Measurements from ENCODE around the gene DCP2.

The DCP2 gene

GRCh38 chr5:113047733-113048652 is 71.4 kb downstream of the DCP2 start:
- no peak for DNase-seq

DNA sequence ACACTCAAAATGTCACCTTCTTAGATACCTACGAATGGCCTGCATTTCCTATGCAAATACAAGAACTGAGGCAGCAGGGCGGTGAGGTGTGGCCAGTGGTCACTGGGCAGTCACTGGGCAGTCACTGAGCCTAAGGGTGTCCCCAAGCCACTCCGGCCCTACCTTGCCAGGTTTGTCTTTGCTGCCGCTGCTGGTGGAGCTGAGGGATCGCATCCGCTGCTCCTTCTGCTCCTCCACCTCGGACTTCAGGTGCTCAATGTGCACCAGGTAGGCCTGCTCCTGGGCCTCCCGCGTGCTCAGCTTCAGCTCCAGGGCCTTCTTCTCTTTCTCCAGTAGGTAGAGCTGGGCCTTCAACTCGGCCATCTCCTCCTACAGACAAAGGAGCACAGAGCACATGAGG is 72.3 kb downstream of the DCP2 start:
- no peak for DNase-seq

DNA sequence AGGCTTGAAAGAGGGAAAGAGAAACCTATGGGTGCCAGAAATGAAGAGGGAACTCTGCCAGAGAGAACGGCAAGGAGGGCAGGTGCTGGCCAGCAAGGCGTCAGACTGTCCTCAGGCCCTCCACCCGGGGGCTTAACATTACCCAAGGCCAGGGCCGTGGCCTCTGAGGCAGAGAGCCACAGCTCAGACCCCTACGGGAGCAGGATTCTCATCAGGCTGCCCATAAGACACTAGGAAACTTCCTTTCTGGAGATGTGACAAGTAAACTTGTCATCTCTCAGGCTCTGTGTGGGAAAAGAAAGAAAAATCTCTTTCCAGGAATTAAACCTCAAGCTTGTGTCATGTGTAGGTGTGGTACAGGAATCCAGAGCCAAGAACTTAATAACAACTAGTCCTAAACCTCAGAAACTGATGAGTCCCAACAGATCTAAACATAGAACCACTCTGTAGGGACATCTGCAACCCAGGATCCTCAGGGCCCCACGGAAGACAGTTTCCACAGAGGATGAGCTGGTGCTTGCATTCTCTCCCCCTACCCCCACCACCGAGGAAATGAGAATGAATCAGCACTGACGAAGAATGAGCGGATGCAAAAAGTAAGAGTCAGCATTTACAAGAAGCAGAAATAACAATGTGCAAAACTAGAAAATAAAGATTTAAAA is 74.3 kb downstream of the DCP2 start:
- DNase-seq: no peak

DNA sequence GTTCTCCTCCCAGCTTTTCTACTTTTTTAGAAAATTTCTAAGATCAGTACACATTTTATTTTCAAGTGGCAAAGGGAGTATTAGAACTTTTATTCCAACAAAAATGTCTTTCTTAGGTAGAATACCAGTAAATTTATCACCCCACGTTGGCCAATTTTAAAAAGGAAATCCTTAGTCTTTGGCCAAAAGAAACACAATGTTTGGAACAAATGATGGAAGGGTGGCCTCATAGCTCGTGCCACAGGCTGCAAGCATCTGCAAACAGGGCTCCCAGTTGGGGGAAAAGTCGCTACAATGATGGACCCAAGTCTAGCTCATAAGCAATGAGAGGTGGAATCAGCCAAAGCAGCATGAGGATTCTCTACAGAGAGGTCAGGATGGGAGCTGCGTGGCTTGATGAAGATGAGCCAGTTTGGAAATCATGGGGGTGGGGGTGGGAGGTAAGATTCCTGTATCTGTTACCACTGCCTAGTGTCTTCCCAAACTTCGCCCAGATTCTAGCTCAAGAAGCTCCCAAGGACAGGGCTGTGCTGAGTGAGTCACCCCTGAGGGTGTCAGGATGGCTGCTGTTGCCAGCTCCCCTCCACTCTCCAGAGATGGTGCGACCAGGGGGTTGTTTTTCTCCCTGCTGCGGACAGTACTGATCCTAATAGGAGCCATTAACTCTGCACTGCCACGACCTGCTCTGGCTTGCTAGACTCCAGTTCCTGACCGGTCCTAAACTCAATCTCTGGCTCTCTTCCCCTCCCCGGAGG is 75.6 kb downstream of the DCP2 start:
- no peak for DNase-seq

DNA sequence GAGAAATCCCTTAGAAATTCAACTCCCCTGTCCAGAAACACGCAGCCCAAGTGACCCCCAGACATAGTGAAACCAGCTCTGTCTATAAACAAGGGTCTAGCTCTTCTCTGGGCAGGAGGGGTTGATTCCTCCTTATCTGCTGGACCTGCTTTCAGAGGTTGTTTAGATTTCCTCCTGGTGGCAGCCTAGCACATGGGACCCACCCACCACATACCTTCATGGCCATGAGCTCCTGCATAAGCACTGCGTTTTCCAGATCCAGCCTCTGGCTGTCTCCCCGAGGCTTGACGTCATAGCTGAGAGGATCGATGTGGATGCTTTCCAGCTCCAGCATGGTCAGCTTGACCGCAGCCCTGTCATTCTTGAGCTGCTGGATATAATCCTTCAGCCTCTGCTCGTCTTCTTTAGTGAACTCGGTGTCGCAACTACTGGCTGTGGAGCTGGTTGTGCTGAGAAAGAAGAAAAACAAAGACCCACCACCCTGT is 77.0 kb downstream of the DCP2 start:
- no peak for DNase-seq

DNA sequence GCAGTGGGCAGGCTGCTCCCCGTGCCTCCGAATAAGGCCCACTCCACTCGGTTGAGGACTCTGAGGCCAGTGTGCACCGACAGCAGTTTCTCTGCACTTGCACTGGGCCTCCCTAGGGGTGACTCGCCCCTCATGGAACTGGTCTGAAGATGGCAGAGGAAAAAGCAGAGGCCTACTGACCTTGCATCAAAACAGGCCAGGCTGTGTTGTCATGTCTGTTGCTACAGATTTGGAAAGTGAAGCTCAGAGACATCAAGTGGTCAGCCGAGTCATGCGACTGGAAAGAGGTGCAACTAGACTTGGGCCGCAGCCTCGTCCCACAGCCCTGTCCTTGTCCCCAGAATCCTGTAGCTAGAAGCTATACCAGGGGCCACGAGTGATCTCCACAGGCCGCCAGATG is 78.3 kb downstream of the DCP2 start:
- DNase-seq: no peak

- DNase-seq: no peak
Observed at GRCh38 chr5:113056988-113057387, 80.4 kb downstream of the DCP2 start.

DNA sequence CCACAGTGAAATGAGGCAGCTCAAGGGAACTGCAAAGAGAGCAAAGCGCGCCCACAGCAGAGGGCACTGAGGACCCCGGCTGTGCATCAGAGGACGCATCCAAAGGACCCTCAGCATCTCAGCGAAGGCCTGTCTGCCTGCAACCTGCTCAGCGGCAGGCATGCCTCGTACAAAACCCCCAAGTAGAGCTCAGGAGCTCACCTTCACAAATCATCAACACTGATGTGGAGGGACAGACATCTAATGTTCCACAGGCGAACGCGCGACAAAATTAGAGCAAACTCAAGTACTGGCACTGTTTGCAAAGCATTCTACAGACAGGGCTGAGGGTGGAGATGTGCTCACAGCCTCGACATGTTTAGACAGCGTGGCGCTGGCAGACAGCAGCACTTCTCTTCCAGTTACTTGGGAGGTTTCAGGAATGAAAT is 81.0 kb downstream of the DCP2 start:
- no peak for DNase-seq

DNA sequence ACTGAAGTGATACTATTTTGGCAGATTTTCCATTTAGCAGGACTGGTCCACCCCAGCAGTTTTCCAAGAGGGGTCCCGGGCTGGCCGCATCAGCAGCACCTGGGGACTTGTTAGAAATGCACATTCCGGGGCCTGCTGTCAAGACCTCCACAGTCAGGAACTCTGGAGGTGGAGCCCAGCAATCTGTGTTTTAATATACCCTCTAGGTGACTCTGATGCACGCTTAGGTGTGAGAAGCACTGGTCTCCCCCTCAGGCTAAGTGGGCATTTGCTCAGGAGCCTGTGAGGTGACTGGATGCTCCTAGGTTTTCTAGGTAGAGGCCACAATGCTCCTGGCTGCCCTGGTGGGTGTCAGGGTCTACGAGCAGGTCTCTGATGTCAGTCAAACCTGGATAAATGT is 81.7 kb downstream of the DCP2 start:
- DNase-seq: no peak

- no peak for DNase-seq
Observed at GRCh38 chr5:113058706-113059226, 82.2 kb downstream of the DCP2 start.

GRCh38 chr5:113059232-113060040 is 82.8 kb downstream of the DCP2 start:
- no peak for DNase-seq

- DNase-seq: no peak
Observed at GRCh38 chr5:113060408-113061025, 83.9 kb downstream of the DCP2 start.

DNA sequence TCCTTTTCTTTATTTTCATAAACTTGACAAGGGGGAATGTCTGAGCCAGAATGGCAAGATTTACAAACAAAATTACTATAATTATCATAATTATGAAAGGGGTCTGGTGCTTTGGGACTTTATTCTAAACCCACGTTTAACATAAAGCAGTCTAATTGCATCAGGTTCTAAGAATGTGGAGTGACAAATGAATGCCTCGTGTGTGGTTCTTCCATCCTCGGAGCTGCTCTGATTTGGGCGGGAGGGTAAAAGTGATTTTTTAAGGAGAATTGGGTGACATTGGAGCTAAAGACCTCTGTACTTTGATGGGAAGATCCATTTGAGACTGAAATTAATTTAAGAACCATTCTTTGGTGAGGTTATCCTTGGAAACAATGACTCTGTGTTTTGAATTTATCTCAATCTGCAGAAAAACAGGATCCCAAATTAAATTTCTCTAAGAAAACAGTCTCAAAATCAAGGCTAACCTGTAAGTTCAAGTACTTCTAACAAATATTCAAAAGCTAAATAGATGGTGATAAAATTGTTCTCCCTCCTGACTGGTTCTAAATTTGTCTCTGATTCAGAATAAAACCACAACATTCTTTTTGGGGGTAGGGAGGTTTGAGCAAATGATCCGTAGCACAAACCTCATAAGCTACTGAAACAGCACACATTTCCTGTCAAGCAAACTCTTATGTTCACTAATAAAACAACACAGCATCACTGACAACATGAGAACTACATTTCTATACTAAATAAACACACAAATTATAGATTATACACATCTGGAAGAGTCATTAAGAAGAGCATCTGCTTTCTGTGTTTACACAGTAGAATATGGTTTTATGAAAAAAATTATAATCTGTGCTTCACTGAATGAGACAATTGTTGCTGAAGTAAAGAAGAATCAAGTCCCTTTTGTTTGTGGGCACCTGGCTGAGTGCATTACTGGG is 85.5 kb downstream of the DCP2 start:
- DNase-seq: no peak

DNA sequence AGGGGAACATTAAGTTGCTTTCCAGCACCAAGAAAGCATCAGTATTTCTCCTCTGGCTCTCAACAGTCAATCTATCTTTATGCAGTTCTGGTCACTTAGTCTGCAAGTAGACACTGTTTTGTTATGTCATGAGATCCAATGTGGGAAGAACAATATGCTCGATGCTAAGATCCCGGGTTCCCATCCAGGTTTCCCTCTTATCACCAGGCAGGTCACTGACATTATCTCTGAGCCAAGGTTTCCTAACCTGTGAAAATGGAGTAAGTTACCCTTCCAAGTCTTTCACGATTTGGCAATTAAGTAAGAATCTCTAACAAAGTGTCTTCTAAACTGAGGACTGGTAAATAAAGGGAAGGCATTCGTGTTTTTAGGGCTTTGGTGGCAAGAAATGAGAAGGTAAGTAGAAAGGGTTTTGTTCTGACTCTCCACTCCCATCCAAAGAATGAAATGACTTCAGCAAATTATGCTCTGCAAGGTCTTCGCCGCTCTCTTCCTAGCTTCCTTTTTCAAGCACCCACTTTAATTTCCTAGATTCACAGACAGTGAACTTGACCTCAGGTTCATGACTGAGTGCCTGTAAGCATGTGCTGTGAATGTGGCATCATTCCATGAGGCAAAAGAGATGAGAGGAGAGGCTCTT is 86.4 kb downstream of the DCP2 start:
- no peak for DNase-seq

GRCh38 chr5:113063927-113064326 is 87.3 kb downstream of the DCP2 start:
- DNase-seq: no peak

DNA sequence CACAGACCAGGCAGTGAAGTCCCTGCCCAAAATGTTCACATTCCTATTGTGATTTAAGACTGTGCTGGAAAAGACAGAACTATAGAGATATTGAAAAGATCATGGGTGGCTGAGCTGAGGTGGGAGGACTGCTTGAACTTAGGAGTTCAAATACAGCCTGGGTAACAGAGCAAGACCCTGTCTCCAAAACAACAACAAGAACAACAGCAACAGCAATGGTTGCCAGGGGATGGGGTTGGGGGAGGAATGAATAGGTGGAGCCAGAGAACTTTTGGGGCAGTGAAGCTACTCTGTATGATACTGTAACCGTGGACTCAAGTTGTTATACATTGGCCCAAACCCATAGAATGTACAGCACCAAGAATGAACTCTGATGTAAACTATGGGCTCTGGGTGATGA is 88.2 kb downstream of the DCP2 start:
- no peak for DNase-seq

GRCh38 chr5:113065626-113066025 is 89.0 kb downstream of the DCP2 start:
- no peak for DNase-seq

DNA sequence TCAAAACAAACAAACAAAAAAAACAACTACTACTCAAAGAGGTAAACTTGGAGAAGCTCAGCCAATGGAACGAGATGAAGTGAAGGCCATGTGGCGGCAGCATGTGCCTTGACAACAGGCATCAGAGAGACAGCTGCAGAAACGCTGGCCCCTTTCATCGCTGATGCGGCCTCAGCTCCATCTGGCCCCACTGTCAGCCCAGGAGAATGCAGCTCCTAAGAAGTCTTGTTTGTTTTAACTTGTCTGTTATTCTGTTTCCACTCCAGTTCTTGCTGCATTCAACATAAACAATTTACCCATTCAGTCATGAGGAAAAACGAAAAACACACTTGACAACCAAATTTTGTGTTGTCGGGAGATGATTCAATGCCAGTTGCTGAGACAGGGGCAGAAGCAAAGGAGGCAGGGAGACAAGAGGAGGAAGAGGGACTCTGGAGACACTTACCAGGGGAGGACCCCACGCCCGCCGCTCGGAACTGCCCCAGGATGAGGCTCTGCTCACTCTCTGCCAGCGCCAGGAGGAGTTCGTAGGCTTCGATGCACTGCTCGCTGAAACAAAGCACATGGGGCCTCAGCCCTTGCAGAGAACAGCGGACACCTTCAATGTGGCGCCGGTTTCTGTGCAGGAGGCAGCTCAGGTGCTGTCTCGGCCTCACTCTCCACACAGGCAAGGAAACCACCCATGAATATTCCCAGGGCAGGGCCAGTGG is 91.2 kb downstream of the DCP2 start:
- DNase-seq: no peak

- DNase-seq: no peak
Observed at GRCh38 chr5:113068559-113068958, 92.0 kb downstream of the DCP2 start.

Data from activated gamma-delta T cell treated with Interleukin-2 at 50 U/mL for 16 hours (primary cell).